ENCODE results near the gene PRDM15.

DNA sequence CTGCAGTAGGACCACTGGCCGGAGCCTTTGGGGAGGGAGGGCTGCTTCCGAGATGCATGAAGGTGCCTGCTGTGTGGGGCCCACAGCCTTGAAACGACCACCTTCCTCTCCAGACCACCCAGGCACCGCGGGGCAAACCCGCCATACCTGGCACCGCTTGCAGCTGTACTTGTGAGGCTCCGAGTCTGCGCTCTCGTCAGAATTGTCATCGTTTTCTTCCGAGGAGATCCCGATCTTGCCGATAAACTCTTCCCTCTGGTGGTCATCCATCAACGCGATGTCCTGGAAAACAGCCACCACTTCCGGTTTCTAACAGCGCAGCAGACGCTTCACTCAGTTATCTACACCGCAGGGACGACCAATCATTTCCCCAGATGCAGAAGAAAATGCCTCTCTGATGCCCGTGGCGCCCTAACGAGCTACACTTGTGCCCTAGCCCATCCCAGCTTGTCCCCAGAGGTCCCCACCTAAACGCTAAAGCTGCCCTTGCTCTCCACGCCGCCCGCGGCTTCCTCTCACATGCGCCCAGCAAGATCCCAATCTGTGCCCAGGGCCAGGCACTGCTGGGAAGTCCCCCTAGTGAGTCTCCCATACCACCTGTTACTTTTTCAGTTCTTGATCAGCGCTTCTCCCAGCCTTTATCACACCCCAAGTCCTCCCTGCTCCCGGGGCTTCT lies 57.2 kb downstream of the PRDM15 start:
- TF ChIP-seq, protein P1, sequence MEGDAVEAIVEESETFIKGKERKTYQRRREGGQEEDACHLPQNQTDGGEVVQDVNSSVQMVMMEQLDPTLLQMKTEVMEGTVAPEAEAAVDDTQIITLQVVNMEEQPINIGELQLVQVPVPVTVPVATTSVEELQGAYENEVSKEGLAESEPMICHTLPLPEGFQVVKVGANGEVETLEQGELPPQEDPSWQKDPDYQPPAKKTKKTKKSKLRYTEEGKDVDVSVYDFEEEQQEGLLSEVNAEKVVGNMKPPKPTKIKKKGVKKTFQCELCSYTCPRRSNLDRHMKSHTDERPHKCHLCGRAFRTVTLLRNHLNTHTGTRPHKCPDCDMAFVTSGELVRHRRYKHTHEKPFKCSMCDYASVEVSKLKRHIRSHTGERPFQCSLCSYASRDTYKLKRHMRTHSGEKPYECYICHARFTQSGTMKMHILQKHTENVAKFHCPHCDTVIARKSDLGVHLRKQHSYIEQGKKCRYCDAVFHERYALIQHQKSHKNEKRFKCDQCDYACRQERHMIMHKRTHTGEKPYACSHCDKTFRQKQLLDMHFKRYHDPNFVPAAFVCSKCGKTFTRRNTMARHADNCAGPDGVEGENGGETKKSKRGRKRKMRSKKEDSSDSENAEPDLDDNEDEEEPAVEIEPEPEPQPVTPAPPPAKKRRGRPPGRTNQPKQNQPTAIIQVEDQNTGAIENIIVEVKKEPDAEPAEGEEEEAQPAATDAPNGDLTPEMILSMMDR (IDR thresholded peaks at IDR 0.05; ENCODE audit: extremely low read depth in 1 of 2, insufficient read depth in 1 of 2, low read depth in 1 of 2, low read length in 2 of 2) = no peak
- no peak for TF ChIP-seq POLR2A (IDR thresholded peaks at IDR 0.05; ENCODE audit: low read depth, low read length)
- TF ChIP-seq FOS (IDR thresholded peaks at IDR 0.05; ENCODE audit: borderline replicate concordance, insufficient read depth, low read length) = no peak
